ENCODE measurements around the gene TAOK1.

GRCh38 chr17:29592850-29593551 lies 202.8 kb downstream of the TAOK1 start, which contains the start of gene ANKRD13B:
- TF ChIP-seq EZH2phosphoT487 (IDR thresholded peaks at IDR 0.05; ENCODE audit: low read depth, severe bottlenecking, unreplicated experiment) (no peak), EZH2 (IDR thresholded peaks at IDR 0.05; ENCODE audit: borderline replicate concordance) (no peak), CTCF (IDR thresholded peaks at IDR 0.05; ENCODE audit: poor library complexity) (no peak)

All from hepatocyte (in vitro differentiated cells).